A549 (cell line): ENCODE results near the gene NUMA1.

Experiments
- CBX2 ChIP-seq: fragments of 200-600 bp; sonication (generic); IDR thresholded peaks from 2 replicates; pipeline ENCODE4 v1.6.1; 2016; ENCODE audit warnings: low read depth, mild to moderate bottlenecking, borderline replicate concordance
- CHD2 ChIP-seq: fragments of 150-350 bp; IDR thresholded peaks from 2 replicates; pipeline ENCODE4 v1.6.1; 2014; ENCODE audit warnings: low read length; ENCODE audit not compliant: partially characterized antibody
- CTCF ChIP-seq: fragments of >200 bp; sonication (Bioruptor Twin); formaldehyde crosslinking; IDR thresholded peaks from 3 replicates; pipeline ENCODE4 v1.5.1; 2016
- EP300 ChIP-seq, 2 experiments: fragments of >200 bp; sonication (Bioruptor Twin); formaldehyde crosslinking; IDR thresholded peaks; 2 replicates in 1 of 2; 3 replicates in 1 of 2; pipeline ENCODE4 v1.6.1; 2016 to 2017
- JUN ChIP-seq, 2 experiments: fragments of >200 bp; sonication (Bioruptor Twin); formaldehyde crosslinking; IDR thresholded peaks; 2 replicates in 1 of 2; 3 replicates in 1 of 2; pipeline ENCODE4 v1.6.1; 2016 to 2017
- MYC ChIP-seq: IDR thresholded peaks from 2 replicates; pipeline ENCODE4 v1.6.1; 2012; ENCODE audit warnings: mild to moderate bottlenecking, inconsistent platforms, low read length, improper control_type of control experiment, borderline replicate concordance
- NFE2L2 ChIP-seq: fragments of 150-350 bp; conservative IDR thresholded peaks from 2 replicates; pipeline ENCODE4 v1.6.1; 2014; ENCODE audit warnings: low read length
- TP53 ChIP-seq: fragments of 250-450 bp; sonication (Bioruptor Pico); IDR thresholded peaks from 2 replicates; pipeline ENCODE4 v1.5.0; 2021; ENCODE audit warnings: mild to moderate bottlenecking, moderate library complexity
- TF ChIP-seq, protein P1 (sequence below): IDR thresholded peaks from 2 replicates; pipeline ENCODE4 v1.6.1; 2012

DNA sequence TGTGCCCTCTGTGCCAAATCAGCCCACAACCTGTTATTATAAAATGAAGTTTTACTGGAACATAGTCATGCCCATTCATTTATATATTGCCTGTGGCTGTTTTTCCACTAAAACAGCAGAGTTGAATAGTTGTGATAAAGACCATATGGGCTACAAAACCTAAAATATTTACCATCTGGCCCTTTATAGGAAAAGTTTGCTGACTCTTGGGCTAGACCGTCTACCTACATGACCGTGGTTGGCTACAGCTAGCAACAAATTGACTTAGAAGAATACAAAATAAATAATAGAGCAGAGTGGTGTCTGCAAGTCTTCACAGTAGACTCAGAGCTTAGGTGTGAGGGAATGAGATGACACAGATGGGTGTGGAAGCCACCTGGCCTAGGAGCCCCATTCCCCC is 92.8 kb downstream of the NUMA1 start:
- no peak for TF ChIP-seq JUN (IDR thresholded peaks at IDR 0.05)
- no peak for TF ChIP-seq EP300 (IDR thresholded peaks at IDR 0.05)
- TF ChIP-seq CTCF, result no peak
- TF ChIP-seq NFE2L2, result no peak
- no peak for TF ChIP-seq MYC
- TF ChIP-seq TP53 (CRISPR knock-in tag), result no peak
- TF ChIP-seq CHD2, result no peak
- TF ChIP-seq, protein P1, sequence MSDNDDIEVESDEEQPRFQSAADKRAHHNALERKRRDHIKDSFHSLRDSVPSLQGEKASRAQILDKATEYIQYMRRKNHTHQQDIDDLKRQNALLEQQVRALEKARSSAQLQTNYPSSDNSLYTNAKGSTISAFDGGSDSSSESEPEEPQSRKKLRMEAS, result no peak
- TF ChIP-seq CBX2, result no peak
